ENCODE measurements around the gene HOXA5.

DNA sequence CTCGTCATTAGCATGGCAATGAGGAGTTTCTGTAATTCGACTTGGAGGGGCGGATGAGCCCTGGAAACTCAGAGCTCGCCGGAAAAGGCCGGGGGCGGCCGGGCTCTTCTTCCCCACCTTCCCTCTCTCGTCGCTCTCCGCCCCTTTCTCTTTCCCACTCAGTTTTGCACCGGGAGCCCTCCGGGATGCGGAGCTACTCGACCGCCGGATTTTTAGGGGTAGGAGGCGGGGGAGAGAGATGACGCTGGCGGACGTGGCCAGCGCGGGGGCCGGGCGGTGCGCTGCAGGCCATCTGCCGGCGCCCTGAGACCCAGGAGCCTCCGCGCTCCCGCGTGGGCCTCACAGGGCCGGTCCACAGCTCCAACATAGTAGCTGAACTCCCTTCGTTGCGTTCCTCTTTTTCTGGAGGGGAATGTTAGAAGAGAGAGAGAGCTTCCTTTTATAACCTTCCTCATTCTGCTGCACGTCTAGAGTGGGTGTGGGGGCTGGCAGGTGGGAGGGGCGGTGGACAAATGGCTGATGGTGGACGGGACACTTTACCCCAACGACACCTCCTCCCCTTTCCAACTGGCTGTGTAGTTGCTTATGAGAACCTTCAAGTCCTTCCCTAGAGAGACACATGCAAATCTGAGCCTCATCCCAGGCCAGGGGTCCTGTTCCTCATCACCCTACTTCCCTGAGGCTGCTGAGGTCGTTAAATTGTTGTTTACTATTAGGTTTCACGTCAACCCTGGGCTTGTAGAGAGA is 46.5 kb downstream of the HOXA5 start:
- TF ChIP-seq, protein P1, sequence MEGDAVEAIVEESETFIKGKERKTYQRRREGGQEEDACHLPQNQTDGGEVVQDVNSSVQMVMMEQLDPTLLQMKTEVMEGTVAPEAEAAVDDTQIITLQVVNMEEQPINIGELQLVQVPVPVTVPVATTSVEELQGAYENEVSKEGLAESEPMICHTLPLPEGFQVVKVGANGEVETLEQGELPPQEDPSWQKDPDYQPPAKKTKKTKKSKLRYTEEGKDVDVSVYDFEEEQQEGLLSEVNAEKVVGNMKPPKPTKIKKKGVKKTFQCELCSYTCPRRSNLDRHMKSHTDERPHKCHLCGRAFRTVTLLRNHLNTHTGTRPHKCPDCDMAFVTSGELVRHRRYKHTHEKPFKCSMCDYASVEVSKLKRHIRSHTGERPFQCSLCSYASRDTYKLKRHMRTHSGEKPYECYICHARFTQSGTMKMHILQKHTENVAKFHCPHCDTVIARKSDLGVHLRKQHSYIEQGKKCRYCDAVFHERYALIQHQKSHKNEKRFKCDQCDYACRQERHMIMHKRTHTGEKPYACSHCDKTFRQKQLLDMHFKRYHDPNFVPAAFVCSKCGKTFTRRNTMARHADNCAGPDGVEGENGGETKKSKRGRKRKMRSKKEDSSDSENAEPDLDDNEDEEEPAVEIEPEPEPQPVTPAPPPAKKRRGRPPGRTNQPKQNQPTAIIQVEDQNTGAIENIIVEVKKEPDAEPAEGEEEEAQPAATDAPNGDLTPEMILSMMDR (IDR thresholded peaks at IDR 0.05) = no peak
- TF ChIP-seq POLR2A (IDR thresholded peaks at IDR 0.05) = peak in 1 of 4 donors; percentile 29
